Esophagus squamous epithelium (tissue), 4 donors: ENCODE results near the gene OR1F1.

ENCODE experiments used
- POLR2A ChIP-seq, 4 donors: fragments of 450-650 bp; IDR thresholded peaks; one replicate each; pipeline ENCODE4 v1.6.1; 2017; ENCODE audit warnings: antibody characterized with exemption in 4 of 4, mild to moderate bottlenecking in 4 of 4, moderate library complexity in 3 of 4
- TF ChIP-seq, protein P1 (sequence below), 6 experiments: fragments of 450-650 bp in 4 of 6; fragments of 200-600 bp in 2 of 6; sonication (generic) in 2 of 6; IDR thresholded peaks; one replicate each; pipeline ENCODE4 v1.5.1; 2016 to 2019; ENCODE audit warnings: antibody characterized with exemption in 6 of 6, mild to moderate bottlenecking in 4 of 6, moderate library complexity in 4 of 6

DNA sequence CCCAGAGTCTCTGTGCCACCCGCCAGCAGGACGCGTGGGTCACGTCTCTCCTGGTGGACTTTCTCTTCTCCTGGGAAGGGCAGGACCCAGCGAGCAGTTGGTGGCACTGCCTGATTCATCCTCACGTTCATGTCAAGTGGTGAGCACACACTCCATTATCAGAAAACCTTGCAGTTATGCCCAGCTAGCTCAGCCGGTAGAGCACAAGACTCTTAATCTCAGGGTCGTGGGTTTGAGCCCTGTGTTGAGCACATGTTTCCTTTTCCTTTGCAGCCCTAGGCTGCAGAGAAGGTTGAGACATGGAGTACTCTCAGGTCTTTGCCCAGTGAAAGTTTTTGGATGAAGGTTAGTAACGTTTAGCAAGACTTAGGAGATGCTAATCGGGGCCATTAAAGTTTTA, 8.0 kb downstream of the OR1F1 start:
- no peak for TF ChIP-seq POLR2A (IDR thresholded peaks at IDR 0.05)
- TF ChIP-seq, protein P1, sequence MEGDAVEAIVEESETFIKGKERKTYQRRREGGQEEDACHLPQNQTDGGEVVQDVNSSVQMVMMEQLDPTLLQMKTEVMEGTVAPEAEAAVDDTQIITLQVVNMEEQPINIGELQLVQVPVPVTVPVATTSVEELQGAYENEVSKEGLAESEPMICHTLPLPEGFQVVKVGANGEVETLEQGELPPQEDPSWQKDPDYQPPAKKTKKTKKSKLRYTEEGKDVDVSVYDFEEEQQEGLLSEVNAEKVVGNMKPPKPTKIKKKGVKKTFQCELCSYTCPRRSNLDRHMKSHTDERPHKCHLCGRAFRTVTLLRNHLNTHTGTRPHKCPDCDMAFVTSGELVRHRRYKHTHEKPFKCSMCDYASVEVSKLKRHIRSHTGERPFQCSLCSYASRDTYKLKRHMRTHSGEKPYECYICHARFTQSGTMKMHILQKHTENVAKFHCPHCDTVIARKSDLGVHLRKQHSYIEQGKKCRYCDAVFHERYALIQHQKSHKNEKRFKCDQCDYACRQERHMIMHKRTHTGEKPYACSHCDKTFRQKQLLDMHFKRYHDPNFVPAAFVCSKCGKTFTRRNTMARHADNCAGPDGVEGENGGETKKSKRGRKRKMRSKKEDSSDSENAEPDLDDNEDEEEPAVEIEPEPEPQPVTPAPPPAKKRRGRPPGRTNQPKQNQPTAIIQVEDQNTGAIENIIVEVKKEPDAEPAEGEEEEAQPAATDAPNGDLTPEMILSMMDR (IDR thresholded peaks at IDR 0.05), result no peak
